ENCODE results near the gene PLAC1.

DNA sequence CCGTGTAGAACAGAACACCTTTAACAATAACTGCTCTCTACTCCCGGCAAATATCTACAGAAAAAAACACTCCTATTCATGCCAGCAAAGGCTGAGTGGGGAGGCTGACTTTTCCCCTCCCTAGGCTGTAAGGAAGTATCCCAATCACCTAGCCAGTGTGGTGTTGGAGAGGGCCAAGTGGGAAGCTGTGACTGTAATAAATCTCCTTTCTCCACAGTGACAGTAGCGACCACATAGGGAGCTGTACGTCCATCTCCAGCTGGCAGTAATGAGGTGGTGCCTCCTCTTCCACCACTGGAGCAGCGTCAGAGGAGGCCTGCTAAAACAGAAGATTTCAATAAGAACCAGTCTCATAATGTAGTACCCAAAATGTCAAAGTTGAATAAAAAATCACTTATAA, 47.9 kb upstream of the PLAC1 start:
- TF ChIP-seq CTCF (IDR thresholded peaks at IDR 0.05; ENCODE audit: low read depth, low read length, poor library complexity, severe bottlenecking) (no peak), EZH2phosphoT487 (IDR thresholded peaks at IDR 0.05; ENCODE audit: borderline replicate concordance, low read length) (no peak)
